Putamen (tissue), 1 donor: ENCODE data around the gene RABGGTB.
"Not testable (repeated sequence)": the region's sequence is repeated elsewhere in the genome, so short reads cannot be mapped to it uniquely, and the experiment has no call there.

Experiments
- DNase-seq: peaks from one replicate; pipeline ENCODE4 v3.0.0-alpha.2; 2016; ENCODE audit warnings: low spot score

RABGGTB gene

DNA sequence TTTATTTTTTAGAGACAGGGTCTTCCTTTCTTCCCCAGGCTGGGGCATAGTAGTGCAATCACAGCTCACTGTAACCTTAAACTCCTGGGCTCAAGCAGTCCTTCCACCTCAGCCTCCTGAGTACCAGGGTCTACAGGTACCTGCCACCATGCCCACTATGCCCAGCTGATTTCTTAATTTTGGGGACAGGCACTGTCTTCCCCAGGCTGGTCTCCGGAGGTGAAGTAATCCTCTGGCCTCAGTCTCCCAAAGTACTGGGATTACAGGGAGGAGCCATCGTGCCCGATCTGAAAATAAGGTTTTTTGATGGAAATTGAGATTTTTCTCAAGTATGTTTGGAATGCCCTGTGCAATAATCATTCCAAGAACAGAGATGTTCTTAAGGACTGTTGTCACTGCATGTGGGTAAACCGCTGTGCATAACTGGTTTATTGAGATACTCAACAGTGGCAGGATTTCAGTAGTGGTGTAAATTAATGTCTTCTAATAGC is 9.7 kb downstream of the RABGGTB start:
- DNase-seq = no peak

DNA sequence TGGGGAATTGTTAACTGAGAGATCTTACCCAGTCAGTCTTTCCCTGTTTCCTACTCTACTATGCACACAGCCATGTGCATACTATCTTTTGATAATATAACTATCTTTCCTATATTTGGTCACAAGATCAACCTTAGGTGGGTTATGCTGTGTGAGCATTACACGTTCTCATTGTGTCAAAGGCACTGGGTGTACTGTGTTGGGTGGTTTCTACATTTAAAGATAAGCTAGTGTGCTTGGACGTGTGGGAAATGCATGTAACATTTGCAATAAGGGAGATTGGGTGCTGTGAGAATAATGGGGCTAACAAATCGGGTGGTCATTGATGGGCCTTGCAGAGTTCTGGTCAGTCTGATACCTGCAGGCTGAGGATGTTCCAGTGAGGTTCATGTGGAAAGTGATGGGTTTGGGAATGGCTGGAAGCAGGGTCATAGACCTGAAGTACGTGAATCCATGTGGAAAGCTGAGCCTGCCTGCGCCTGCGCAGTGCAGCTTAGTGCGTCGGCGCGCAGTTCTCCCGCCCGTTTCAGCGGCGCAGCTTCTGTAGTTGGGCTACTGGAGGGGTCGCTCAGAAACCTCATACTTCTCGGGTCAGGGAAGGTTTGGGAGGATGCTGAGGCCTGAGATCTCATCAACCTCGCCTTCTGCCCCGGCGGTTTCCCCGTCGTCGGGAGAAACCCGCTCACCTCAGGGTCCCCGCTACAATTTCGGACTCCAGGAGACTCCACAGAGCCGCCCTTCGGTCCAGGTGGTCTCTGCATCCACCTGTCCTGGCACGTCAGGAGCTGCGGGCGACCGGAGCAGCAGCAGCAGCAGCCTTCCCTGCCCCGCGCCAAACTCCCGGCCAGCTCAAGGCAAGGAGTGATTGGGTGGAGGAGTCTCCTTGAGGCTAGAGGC is 10.6 kb downstream of the RABGGTB start, which contains the start of gene MSH4:
MSH4 (plus strand) TSS at position 507 of the 897 bp plus-strand sequence; CDS start at position 611, 104 bp downstream.
- no peak for DNase-seq

DNA sequence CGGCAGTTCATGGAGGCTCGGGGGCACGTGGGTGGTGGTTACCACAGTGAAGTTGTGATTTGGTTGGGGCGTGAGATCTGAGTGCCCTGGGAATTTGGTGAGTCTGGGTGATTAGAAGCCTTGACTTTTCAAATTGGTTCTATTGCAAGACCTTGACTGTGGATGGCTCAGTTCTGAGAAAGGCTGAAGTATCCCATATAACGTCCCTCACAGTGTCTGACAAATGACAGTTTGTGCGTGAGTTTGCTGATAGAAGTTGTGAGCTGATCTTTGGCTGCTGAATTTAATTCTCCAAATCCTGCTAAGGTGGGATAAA is 11.2 kb downstream of the RABGGTB start:
- no peak for DNase-seq

DNA sequence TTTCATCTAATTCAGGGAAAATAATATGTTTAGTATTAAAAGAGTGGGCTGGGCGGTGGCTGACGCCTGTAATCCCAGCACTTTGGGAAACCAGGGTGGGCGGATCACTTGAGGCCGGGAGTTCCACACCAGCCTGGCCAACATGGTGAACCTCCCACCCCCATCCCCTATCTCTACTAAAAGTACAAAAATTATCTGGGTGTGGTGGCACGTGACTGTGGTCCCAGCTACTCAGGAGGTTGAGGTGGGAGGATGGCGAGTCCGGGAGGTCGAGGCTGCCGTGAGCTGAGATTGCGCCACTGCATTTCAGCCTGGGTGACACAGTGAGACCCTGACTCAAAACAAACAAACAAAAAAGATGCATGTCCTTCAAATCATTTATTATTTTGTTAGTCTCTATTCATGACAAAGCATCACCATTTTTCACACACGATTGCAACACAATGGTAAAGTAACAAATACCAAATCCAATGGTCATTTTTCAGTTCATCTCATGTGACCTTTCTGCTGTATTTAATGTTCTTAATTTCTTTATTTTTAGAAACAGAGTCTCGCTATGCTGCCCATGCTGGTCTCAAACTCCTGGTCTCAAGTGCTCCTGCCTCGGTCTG is 11.7 kb downstream of the RABGGTB start:
- DNase-seq = no peak

DNA sequence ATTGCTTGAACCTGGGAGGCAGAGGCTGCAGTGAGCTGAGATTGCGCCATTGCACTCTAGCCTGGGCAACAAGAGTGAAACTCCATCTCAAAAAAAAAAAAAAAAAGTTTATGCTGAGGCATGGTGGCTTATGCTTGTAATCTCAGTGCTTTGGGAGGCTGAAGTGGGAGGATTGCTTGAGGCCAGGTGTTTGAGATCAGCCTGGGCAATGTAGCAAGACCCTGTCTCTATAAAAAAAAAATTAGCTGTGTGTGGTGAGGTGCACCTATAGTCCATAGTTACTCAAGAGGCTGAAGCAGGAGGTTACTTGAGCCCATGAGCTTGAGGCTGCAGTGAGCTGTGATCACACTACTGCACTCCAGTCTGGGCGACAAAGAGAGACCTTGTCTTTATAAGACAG is 15.4 kb downstream of the RABGGTB start:
- not testable (repeated sequence) for DNase-seq

DNA sequence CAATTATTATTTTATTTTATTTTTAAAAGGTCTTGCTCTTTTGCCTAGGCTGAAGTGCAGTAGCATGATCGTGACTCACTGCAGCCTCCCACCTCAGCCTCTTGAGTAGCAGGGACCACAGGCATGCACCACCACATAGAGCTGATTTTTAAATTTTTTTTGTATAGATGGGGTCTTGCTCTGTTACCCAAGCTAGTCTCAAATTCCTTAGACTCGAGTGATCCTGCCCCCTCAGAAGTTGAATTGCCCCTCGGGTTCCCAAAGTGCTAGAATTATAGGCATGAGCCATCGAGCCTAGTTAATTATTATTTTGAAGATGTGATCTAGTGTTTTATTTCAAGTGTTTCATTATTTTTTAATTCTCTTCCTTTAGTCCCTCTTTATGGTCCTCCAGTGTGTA is 22.9 kb downstream of the RABGGTB start:
- DNase-seq = no peak

DNA sequence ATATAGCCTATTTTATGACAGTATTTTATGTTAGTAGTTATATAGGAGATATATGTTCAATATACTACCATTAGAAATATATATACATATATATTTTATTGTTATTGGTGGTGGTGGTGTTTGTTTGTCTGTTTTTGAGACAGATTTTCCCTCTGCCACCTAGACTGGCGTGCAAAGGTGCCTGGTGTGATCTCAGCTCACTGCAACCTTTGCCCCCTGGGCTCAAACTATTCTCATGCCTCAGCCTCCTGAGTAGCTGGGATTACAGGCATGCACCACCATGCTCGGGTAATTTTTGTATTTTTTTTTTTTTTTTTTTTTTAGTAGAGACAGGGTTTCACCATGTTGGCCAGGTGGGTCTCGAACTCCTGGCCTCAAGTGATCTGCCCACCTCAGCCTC is 24.1 kb downstream of the RABGGTB start:
- DNase-seq = not testable (repeated sequence)

DNA sequence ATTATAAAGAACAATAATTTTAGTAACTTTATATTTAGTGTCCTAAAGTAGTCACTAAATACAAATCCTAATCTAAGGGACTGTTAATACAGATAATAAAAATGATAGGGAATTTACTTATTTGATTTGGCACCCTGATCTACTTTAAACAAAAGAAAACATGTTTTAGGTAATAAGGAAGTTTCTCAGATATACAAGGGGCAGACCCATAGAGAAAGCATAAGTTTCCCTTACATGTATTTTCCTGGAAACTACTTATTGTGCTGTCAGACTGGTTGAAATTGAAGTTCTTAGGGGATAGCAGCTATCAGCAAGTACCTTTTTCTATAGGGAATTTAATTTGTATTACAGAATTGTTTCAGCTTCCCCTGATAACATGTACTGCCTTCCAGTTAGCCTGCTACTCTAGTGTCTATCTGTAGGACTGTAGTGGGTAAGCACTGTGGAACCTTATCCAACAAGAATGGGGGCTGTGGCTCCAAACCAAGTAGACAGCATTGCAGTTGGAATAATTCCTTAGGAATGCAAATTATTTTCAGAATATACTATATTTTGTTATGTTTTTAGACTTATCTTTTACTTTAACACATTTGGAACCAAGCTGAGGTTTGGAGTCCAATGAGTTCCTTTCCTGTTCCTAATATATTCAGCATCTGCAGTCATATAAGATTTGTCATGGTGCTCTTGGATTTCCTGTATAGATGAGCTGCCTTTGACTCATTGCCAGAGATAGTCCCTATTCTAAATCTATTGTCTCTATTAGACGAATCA is 25.3 kb downstream of the RABGGTB start:
- no peak for DNase-seq

DNA sequence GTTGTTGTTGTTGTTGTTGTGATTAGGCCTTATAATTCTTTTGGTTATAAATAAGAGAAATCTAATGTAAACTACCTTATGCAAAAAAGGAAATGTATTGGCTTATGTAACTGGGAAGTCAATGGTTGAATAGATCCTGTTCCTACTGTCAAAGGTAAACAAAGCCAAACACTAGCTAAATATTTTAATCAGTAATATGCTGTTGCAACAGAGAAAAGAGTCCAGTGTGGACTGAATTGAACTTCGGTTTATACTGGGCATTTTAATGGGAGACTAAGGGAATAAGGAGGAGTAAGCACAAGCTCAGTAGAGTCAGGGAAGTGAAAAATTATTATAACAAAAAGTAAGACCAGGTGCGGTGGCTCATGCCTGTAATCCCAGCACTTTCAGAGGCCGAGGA is 26.0 kb downstream of the RABGGTB start:
- no peak for DNase-seq

DNA sequence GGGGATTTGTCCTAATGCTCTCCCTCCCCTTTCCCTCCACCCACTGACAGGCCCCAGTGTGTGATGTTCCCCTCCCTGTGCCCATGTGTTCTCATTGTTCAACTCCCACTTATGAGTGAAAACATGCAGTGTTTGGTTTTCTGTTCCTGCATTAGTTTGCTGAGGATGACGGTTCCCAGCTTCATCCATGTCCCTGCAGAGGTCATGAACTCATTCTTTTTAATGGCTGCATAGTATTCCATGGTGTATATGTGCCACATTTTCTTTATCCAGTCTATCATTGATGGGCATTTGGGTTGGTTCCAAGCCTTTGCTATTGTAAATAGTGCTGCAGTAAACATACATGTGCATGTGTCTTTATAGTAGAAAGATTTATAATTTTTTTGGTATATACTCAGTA is 37.5 kb downstream of the RABGGTB start:
- not testable (repeated sequence) for DNase-seq

DNA sequence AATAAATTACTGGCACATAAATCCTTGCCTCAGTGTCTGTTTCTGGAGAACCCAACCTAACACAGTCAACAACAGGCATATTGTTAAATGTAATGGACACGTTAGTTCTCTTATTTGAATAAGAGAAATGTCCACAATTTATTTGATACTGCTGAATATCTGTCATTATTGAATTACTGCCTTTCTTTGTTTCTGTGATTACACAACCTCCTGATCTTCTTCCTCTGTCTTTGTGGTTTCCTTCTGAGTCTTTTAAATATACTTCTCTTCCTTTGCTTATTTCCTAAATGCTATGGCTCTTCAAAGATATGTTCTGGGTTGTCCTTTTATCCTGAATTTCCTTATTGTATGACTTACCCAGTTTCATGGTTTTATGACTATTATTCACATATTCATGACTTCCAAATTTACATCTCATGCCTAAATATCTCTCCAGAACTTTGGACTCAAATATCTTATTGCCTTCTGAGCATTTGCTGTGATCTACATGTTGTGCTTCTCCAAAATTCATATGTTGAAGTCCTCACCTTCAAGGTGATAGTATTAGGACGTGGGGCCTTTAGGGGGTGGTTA is 50.6 kb downstream of the RABGGTB start:
- no peak for DNase-seq

DNA sequence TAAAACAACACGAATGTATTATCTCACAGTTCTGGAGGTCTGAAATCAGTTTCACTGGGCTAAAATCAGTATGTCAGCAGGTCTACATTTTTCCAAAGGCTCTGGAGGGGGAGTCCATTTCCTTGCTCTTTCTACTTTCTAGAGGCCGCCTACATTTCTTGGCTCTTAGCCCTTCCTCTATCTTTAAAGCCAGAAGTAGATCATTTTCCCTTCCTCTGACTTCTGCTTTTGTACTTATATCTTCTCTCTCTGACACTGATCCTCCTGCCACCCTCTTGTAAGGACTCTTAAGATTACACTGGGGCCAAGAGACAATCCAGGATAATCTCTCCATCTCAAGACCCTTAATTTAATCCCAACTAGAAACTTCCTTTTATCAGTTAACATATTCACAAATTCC is 52.0 kb downstream of the RABGGTB start:
- no peak for DNase-seq

DNA sequence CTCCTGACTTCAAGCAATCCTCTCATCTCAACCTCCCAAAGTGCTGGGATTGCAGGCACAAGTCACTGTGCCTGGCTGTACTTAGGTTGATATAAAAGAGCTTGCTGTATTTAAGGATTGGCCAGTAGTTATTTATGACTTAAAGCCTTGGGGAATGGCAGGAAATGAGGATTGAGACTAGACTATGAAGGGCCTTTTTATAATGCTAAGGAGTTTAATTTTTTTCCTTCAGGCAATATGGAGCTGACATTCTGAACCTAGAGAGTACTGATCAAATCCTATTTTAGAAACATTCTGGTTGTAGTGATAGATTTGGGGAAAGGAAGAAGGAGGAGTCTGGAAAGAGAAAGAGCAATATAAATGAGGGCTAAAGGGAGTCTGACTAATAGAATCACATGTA is 55.4 kb downstream of the RABGGTB start:
- DNase-seq = no peak
